K562 (cell line): ENCODE results near the gene DPP4. TPM values are rescaled to one million over a fixed set of nuclear protein-coding genes. Genes with fewer than 3 reads are reported as not detected.
A peak's percentile ranks its signal among the peaks of the same experiment; 100 is the strongest.

Experiments
- ARID3A ChIP-seq: IDR thresholded peaks from 2 replicates; pipeline ENCODE4 v1.6.1; 2012; ENCODE audit warnings: low read depth, low read length, improper control_type of control experiment, borderline replicate concordance
- BDP1 ChIP-seq: IDR thresholded peaks from 3 replicates; pipeline ENCODE4 v1.6.1; 2011; ENCODE audit not compliant: insufficient read length, insufficient read depth
- CHD4 ChIP-seq: fragments of 200-600 bp; sonication (generic); IDR thresholded peaks from 3 replicates; pipeline ENCODE4 v1.6.1; 2012; ENCODE audit warnings: low read depth, mild to moderate bottlenecking, mixed read lengths, low read length, inconsistent platforms; ENCODE audit not compliant: insufficient read depth, insufficient replicate concordance, poor library complexity, severe bottlenecking
- CREM ChIP-seq: IDR thresholded peaks from 2 replicates; pipeline ENCODE4 v1.6.1; 2014; ENCODE audit warnings: antibody characterized with exemption, low read depth
- ESRRB ChIP-seq: fragments of 250-450 bp; sonication (Bioruptor Pico); IDR thresholded peaks from 2 replicates; pipeline ENCODE4 v1.5.0; 2020; ENCODE audit warnings: mild to moderate bottlenecking, moderate library complexity, borderline replicate concordance
- KLF16 ChIP-seq: IDR thresholded peaks from 2 replicates; pipeline ENCODE4 v1.6.1; 2016; ENCODE audit warnings: antibody characterized with exemption
- SIN3B ChIP-seq: fragments of 450-650 bp; IDR thresholded peaks from 2 replicates; pipeline ENCODE4 v1.6.1; 2017; ENCODE audit warnings: low read depth, mild to moderate bottlenecking, moderate library complexity
- ZNF133 ChIP-seq: fragments of 250-450 bp; sonication (Bioruptor Pico); IDR thresholded peaks from 2 replicates; pipeline ENCODE4 v1.4.0; 2020; ENCODE audit warnings: mild to moderate bottlenecking
- polyA plus RNA-seq, 8 experiments: library from polyadenylated mRNA; depleted of rRNA in 4 of 8; stranded (reverse) in 5 of 8; unstranded in 3 of 8; fragments of >200 nt; fragmentation: Nextera tagmentation in 2 of 8; fragmentation: Illumina TruSeq in 1 of 8; extraction: Ambion mirVana in 2 of 8; extraction: Trizol in 1 of 8; gene quantifications; 2 replicates each; pipeline versions ENCODE4 v1.2.1 to v1.2.3, GENCODE V29; 2011 to 2014; ENCODE audit warnings: inconsistent platforms in 1 of 8, missing spikeins in 1 of 8
- total RNA-seq, 7 experiments: library from RNA; depleted of rRNA in 6 of 7; stranded (reverse); fragments of >200 nt in 6 of 7; fragmentation: Illumina TruSeq in 2 of 7; extraction: Trizol in 2 of 7; gene quantifications; 2 replicates each; pipeline versions ENCODE4 v1.2.1 to v1.2.3, GENCODE V29; 2011 to 2021; ENCODE audit warnings: low replicate concordance in 1 of 7
- TF ChIP-seq, protein P1 (sequence below): fragments of 250-450 bp; sonication (Bioruptor Pico); IDR thresholded peaks from 2 replicates; pipeline ENCODE4 v1.5.0; 2021
- TF ChIP-seq, protein P2 (sequence below): fragments of 450-650 bp; IDR thresholded peaks from 2 replicates; pipeline ENCODE4 v1.6.1; 2016; ENCODE audit warnings: antibody characterized with exemption

The DPP4 gene
- total and polyA plus RNA-seq, 9 of the 15 experiments (the other 6 are each of a cell fraction or from before 2014, with no cell fraction given): 0.11 TPM; not detected in 8

DNA sequence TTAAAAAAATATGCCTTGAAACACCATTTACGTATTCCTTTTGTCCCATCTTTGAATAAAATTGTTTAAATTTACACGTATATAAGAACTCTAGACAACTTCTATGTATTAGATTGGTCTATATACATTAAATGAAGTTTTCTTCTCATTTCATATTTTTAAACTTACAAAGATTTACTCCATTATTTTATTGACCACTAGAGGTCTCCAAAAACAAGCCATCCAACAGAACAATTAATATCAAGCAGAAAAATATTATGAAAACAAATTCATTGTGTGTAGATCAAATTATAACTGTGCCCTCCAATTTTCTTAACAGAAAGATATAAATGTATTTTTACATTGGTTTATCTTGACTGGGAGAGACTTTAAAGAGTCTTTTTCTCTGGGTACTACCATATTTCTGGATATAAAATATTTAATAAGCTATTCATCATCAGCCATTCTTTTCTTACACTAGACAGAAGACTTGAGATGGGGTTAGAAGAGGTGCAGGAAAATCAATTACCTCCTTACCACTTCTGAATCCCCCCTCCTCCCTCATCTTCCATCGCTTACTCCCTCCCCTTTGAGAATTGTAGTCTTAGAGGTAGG, 66.5 kb downstream of the DPP4 start (continued):
- TF ChIP-seq, protein P1, sequence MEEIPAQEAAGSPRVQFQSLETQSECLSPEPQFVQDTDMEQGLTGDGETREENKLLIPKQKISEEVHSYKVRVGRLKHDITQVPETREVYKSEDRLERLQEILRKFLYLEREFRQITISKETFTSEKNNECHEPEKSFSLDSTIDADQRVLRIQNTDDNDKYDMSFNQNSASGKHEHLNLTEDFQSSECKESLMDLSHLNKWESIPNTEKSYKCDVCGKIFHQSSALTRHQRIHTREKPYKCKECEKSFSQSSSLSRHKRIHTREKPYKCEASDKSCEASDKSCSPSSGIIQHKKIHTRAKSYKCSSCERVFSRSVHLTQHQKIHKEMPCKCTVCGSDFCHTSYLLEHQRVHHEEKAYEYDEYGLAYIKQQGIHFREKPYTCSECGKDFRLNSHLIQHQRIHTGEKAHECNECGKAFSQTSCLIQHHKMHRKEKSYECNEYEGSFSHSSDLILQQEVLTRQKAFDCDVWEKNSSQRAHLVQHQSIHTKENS (CRISPR knock-in tag): no peak
- peak; percentile 43; the same call in 1 of the 2 replicates for TF ChIP-seq KLF16
- no peak for TF ChIP-seq CREM
- no peak for TF ChIP-seq SIN3B
- TF ChIP-seq BDP1: no peak
- TF ChIP-seq, protein P2, sequence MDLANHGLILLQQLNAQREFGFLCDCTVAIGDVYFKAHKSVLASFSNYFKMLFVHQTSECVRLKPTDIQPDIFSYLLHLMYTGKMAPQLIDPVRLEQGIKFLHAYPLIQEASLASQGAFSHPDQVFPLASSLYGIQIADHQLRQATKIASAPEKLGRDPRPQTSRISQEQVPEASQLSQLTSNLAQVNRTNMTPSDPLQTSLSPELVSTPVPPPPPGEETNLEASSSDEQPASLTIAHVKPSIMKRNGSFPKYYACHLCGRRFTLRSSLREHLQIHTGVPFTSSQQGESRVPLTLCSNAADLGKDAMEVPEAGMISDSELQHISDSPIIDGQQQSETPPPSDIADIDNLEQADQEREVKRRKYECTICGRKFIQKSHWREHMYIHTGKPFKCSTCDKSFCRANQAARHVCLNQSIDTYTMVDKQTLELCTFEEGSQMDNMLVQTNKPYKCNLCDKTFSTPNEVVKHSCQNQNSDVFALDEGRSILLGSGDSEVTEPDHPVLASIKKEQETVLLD: no peak
- no peak for TF ChIP-seq ESRRB (CRISPR knock-in tag)
- TF ChIP-seq ZNF133 (CRISPR knock-in tag): no peak
- TF ChIP-seq CHD4: no peak
- 0 out of 2 replicates have a peak, but pooled peaks have one; percentile 23 for TF ChIP-seq ARID3A
